GM19240 (cell line): ENCODE results near the gene SEMA4A.
"Not testable (repeated sequence)": the region's sequence is repeated elsewhere in the genome, so short reads cannot be mapped to it uniquely, and the experiment has no call there.

Experiments
- DNase-seq: peaks from one replicate; pipeline ENCODE4 v3.0.0; 2011; ENCODE audit warnings: low spot score; ENCODE audit not compliant: insufficient read length

Gene SEMA4A

DNA sequence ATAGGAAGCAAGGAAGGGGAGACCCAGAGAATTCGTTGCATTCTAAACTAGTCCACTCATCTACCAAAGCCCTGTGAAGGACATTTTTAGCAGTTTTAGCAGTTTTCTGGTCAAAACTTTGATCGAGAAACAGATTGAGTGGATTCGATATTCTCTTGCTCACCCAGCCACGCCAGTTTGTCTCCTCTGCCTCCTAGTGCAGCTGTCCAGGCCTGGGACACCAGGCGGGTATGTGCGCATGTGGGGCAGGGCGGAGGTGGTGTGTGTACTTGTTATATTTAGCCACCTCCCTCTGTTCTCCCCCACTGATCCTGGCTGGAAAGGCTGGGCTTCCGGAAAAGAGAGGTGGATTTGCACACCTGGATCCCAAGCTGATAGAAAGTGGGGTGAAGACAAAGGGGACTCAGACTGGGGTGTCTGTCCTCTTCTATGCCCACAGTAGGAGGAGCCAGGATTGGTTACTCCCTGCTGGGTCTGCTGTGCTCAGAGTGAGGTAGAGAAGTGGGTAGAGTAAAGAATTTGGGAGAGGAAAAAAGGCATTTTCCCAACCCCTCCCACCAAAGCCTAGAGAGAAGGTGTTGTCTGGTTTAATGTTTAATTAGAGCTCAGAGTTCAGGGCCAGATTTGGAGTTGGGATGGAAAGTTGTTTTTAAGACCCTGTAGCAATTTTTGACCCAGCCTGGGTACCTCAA, 35.1 kb upstream of the SEMA4A start:
- DNase-seq: no peak

DNA sequence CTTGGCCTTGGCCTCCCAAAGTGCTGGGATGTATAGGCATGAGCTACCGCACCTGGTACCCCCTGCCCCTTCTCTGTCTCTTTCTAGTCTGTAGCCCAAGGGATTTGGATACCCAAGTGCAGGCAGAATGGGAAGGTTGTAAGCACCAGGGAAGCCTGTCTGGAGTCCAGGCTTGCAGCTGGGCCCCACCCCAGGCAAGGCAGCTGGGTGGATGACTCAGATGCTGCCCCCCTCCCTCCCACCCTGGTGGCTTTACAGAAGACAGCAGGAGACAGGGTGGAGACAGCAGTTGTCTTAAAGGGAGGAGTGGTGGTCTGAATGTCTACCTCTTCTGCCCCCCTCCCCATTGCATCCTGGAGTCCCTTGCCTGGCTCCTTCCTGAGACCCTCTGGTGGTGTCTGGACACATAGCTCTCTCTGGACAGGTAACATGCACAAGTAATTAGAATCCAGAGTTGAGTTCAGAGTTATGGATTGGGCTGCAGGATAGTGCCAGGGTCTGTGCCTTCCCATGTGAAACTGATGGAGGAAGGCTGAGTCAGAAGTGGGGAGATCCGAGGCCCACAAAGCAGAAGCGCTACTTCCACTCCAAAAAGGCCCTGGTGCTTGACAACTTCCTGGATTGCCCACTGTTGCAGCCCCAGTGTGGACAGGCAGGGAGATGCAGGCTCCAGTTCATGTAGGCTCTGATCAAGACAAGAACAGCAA, 33.7 kb upstream of the SEMA4A start:
- DNase-seq: no peak

DNA sequence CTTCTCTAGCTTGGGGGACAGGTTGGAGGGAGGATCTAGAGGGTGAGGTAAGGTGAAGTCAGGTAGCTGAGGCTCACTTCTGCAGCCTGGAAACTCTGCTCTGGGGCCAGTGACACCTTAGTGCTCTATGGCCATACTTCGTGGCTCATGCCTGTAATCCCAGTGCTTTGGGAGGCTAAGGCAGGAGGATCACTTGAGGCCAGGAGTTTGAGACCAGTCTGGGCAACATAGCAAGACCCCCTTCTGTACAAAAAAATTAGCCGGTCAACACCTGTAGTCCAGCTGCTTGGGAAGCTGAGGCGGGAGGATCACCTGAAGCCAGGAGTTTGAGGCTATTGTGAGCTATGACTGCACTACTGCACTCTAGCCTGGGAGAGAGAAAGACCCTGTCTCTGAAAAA, 33.1 kb upstream of the SEMA4A start:
- DNase-seq: no peak

DNA sequence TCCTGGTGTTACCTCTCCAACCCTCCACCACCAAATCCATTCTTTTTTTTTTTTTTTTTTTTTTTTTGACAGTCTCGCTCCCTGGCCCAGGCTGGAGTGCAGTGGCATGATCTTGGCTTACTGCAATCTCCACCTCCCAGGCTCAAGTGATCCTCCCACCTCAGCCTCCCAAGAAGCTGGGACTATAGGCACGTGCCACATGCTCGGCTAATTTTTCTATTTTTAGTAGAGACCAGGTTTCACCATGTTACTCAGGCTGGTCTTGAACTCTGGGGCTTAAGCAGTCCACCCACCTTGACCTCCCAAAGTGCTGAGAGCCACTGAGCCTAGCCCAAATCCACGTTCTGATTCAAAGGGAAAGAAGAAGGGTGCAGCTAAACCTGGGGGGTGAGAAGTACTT, 32.4 kb upstream of the SEMA4A start:
- not testable (repeated sequence) for DNase-seq

DNA sequence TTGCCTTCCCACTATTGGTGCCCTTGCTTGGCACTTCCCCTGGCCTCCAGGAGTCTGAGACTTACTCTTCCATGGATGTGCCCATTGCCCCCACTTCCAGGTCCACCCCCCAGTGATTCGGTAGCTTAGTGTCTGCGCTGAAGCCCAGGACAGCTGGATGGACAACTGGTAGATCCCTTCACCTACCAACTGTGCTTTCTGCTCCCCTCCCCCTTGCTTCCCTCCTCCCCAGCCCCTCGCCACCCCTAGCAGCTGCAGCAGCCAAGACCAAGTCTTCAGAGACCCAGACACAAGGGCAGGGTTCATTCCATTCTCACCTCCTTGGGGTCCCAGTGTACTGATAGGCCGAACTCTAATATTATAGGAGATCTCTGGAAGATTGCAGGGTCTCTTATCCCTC, 31.9 kb upstream of the SEMA4A start:
- no peak for DNase-seq

DNA sequence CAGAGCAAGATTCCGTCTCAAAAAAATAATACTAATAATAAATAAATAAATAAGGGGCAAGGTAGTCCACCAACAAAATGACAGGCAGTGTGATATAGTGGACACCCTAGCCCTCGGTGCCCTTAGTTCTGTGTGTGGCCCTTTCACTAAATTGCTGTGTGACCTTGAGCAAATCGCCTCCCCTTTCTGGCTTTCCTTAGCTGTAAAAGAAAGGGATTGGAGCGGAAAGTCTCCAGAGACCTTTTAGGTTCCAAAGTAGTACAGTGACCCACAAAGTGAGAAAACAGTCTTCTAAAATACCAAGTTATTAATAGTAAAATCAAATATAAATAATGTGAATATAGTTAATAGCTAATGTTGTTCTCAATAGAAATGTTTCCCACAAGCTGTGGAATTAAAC, 31.3 kb upstream of the SEMA4A start:
- DNase-seq: no peak

DNA sequence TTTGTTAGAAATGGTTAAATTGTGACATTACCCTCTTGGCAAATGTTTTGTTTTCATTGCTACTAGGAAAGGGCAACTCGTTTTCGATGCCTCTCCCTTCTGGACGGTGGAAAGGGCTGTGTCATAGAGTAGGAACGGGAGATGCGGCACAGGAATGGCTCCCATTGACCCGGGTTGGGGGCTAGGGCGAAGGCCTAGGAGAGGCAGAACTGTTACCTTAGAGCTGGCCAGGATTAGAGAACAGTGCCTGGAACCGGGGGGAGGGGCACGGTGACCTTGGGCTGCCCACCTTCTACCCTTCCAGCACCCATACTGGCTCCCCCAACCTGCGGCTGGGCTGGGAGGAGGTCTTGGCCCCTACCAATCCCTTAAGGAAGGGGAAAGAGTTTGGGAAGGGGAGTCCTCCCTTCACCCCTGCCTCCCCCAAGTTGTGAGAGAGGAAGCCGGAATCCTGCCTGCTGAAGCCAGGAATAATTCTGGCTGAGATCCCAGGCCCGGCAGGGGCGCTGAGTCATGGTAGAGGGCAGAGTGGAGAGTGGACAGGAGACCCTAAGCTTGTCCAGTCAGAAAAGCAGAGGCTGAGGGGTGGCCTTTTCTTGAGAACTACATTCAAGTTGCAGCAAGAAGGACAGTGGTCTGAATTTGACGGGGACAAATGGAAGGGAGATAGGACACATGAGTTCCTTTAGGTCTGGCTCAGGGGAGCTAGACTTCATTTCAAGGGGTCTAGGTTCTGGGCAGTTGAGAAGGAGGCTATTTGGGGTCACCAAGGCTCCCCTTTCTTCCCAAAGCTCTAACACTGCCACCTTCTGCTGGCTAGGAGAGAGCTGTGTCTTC, 30.6 kb upstream of the SEMA4A start:
- DNase-seq: no peak

DNA sequence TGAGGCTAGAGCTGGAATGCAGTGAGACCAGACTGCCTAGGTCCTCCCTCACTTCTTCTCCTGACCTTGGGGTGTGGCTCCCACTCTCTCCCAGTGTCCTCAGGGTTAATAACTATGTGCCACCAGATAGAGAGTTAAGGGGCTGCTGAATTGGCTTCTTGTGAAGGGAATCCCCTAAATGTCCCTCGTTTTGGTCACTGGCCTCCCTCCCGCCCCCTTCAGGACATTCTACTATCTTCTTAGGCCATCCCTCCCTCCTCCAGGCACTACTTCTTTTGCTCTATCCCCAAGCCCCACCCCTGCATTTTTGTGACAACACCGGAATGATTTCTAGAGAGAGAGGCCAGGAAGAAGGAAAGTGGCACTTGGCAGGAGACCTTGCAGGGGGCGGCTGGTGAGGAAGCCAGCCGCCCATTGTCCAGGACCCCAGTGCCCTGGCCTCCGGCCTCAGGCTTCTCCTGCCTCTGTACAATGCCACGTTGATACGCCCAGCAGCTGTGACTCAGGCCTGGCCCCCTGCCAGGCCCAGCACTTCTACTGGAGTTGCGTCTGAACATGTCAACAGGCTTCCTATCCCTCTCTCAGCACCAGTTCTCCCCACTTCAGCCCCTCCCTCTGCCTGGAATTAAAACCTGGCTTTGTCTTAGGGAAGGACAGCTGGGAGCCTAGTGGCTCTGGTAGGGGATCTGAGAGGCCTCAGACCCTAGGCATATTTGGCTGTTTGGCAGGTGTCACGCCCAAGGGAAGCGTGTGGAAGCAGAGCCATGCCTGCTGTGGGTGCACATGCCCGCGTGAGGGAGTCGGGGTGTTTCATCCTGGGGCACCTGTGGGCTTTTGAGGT, 29.8 kb upstream of the SEMA4A start:
- no peak for DNase-seq

DNA sequence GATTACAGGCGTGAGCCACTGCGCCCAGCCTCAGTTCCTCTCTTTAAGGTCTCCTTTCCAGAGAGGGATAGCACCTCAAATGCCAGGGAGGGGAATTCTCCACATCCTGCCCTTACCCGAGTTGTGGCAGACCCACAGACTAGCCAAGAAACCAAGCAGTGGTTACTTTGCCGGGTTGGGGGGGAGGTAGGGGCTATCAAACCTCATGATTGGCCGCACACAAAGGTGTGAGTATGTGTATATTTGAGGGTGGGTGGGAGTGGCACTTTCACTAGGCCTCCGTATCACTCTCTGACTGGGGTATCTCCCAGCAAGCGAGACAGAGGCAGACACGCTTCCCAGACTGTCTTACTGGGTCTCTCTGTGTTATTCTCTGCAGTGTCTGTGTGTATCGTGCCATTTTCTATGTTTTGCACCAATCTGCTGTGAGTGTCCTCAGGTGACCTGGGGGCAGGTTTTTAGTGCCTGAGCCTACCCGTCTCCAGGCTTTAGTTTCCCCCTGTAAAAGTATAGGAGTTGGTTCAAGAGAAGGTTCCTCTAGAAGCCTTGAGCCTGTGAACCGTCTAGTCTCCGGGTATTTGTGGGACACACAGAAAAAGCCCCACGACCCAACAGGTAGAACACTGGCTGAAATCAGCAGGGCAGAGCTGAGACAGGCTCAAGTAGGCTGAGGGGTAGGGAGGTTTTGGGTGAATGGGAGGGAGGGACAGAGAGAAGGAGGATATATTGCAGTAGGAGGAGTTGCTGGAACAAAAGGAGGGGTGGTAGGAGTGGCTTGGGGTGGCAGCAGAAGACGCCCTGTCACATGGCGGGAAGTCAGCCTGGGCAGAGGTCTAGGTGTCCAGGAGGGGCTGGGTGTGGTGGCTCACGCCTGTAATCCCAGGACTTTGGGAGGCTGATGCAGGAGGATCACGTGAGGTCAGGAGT, 28.6 kb upstream of the SEMA4A start:
- no peak for DNase-seq

DNA sequence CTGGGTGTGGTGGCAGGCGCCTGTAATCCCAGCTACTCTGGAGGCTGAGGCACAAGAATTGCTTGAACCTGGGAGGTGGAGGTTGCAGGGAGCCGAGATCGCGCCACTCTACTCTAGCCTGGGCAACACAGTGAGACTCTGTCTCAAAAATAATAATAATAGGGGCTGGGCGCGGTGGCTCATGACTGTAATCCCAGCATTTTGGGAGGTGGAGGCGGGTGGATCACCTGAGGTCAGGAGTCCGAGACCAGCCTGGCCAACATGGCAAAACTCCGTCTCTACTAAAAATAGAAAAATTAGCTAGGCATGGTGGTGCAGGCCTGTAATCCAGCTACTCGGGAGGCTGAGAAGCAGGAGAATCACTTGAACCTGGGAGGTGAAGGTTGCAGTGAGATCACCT, 27.8 kb upstream of the SEMA4A start:
- not testable (repeated sequence) for DNase-seq

DNA sequence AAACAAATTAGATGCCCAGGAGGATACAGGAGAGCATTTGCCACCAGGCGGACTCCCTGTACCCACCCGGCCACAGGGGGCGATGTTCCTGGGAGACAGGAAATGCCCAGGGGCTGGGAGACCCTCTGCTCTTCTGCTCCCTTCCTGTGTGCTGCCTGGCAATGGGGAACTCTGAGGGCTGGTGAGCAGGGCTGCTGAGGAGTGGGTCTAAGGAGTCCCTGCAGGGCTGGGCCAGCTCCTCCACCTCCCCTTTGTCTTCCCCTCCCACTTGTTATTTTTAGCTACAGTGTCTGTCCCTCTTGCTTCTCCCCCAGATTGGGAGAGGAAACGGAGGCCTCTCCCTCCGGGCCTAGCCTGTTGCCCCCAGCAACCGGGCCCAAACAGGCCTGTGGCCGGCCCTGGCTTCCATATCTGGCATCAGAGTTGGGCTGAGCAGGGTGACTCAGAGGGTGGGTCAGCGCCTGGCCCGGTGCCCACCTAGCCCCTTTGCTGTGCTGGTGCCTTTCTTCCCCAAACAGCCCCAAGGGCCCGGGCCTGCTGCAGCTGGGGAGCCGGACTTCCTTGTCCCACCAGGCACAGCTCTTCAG, 27.2 kb upstream of the SEMA4A start:
- no peak for DNase-seq

DNA sequence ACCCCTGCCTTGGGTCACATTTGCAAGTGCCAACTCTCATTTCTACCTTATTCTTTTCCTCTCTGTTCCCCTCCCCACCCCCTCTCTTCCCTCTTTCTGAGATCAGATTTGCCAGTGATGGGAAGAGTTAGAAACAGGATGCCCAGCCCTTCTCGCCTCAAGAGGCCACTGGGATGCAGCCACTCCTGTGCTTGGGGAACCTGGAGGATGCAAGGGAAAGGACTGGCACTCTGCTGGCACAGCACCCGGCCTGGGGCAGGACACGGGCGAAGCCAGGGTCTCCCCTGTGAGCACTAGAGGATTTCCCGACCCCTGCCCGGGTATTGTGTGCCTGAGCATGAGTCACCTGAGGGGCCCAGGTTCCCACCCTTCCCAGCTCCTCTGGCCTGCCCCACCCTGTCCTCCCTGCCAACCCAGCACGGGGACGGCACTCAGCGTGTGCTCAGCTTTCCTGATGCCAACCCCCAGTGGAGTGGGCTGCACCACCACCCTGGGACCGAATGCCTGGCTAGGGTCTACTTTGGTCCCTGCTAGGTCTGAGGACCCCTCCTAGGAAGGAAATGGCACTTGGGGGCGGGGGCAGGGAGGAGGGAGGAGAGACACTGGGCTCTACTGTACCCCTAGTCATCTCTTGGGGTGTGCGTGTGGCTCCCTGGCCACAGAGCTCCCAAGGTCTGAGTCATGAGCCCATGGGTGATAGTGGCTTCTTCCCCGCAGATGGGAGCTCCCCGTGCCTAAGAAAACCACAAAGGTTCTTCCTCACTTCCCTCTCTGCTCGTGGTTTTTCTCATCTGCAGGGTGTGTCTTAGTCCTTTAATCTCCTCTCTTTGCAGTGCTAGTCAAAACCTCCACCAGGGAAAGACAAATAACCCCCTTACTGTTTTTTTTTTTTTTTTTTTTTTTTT, 26.5 kb upstream of the SEMA4A start:
- DNase-seq: no peak

DNA sequence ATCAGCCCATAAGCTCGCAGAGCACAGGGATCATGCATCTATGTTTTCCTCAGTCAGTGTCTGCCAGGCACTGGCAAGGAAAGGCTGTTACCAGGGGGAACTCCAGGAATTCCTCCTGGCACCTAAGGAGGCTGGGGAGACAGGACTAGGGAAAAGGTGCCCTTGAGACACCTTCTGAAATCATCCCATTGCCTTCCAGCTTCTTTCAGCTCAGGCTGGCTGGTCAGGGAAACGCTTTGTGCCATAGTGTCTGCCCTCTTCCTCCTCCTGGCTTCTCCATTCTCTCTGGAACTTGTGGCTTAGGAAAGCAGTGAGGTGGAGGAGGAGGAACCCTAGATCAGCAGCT, 25.1 kb upstream of the SEMA4A start:
- no peak for DNase-seq

DNA sequence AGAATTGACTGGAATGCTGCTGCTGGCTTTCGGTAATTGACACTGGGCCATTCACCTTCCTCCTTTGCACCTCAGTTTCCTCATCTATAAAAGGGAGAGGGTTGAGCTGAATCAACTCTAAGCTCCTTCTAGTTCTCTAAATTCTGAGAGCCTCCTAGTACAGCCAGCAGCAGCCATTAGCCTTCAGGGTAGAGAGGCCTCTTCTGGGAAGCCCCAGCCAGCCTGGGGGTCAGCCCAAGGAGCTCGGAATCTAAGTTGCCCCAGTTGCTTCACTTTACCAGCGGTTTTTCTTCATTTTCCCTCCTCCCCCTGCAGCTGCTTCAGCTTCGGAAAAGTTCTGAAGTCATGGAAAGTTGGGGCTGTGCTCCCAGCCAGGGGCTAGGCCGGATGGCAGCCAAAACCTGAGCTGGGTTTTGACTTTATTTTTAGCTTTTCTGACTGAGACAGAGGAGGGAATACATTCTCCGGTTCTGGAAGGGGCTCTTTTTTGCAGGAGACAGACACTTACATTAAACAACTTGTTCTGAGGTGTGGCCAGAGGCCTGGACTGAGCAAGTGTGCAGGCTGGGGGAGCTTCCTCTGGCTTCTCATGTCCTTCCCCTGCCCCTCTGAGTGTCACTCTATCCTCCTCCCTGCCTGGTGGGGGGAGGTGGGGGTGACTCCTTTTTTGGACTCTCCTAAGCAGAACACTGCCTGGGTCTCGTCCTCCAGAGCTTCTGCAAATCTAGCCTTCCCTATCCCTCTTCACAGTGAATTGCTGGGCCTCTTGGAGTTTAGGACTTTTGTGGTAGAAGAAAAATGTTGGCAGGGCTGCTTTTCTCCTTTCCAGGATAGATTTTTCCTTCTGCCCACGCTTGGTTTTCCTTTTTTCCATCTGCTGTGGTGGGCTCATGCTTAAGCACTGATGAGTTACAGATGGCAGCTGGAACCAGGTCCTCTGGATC, 24.5 kb upstream of the SEMA4A start:
- DNase-seq: no peak

DNA sequence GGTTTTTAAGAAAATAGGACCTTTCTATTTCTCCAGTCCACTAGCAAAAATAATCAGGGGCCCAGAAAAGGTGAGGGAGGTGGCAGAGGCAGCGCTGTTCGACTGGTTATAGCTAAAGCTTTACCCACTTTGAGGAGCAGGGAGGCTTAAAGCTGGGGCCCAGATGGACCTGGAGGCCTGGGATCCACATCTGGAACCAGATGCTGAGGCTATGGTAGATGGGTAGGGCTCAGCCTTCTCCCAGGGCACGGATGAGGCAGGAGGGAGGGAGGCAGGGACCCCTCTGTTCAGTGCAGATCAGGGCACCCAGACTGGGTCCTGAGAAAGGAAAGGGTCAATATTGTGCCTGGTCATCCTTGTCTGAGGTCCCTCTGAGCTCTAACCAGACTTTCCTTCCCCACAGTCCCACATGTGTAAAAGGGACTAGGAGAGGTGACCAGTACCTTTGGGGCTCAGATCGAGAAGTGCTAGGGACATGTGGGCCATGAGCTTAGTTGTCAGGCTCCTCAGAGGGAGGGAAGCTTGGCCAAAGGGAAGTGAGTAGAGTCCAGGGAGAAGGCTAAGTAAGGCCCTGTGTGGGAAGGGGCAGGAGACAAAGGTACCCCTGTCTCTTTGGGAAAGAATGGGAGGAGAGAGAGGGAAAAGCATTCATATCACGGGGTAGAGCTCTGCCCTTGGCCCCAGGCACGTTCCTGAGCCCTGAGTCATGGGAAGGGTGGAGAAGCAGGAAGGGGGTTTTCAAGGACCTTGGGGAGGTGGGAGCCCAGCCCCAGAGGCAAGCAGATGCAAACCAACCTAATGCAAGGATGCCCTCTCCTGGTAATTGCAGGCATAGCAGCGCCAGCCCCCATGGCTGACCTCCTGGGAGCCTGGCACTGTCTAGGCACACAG, 23.5 kb upstream of the SEMA4A start:
- no peak for DNase-seq

DNA sequence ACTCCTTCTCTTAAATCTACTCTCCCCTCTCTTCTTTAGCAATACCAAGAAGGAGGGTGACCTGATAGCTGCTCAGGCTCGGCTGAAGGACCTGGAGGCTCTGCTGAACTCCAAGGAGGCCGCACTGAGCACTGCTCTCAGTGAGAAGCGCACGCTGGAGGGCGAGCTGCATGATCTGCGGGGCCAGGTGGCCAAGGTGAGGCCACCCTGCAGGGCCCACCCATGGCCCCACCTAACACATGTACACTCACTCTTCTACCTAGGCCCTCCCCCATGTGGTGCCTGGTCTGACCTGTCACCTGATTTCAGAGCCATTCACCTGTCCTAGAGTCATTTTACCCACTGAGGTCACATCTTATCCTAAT, 22.8 kb upstream of the SEMA4A start:
- DNase-seq: no peak
